NCI-H2081 treated with DMSO at 0.1 percent for 48 hours (cell line): ENCODE results near the gene CYBA.
"Not testable (repeated sequence)": the region's sequence is repeated elsewhere in the genome, so short reads cannot be mapped to it uniquely, and the experiment has no call there.

Source experiments
- DNase-seq: peaks from one replicate; lab custom pipeline; 2025; lab: John Stamatoyannopoulos, UW

Gene CYBA

GRCh38 chr16:88610909-88611812 lies 39.7 kb downstream of the CYBA start:
- no peak for DNase-seq

GRCh38 chr16:88610080-88610479 lies 40.8 kb downstream of the CYBA start:
- no peak for DNase-seq

GRCh38 chr16:88609426-88609825 lies 41.4 kb downstream of the CYBA start:
- DNase-seq = not testable (repeated sequence)

GRCh38 chr16:88608076-88608475 lies 42.8 kb downstream of the CYBA start:
- no peak for DNase-seq

GRCh38 chr16:88606148-88606757 lies 44.6 kb downstream of the CYBA start:
- no peak for DNase-seq

GRCh38 chr16:88605186-88606147 lies 45.4 kb downstream of the CYBA start:
- no peak for DNase-seq

GRCh38 chr16:88602091-88602490 lies 48.8 kb downstream of the CYBA start:
- DNase-seq = no peak

- no peak for DNase-seq
Measured at GRCh38 chr16:88601313-88602036, 49.4 kb downstream of the CYBA start.

GRCh38 chr16:88600539-88600896 lies 50.3 kb downstream of the CYBA start:
- DNase-seq = no peak

- DNase-seq = no peak
Measured at GRCh38 chr16:88599825-88600538, 50.9 kb downstream of the CYBA start.

GRCh38 chr16:88599092-88599733 lies 51.6 kb downstream of the CYBA start:
- DNase-seq = no peak

GRCh38 chr16:88597856-88598491 lies 52.9 kb downstream of the CYBA start:
- no peak for DNase-seq

- DNase-seq = no peak
Measured at GRCh38 chr16:88596483-88596882, 54.4 kb downstream of the CYBA start.

- DNase-seq = no peak
Measured at GRCh38 chr16:88595921-88596320, 54.9 kb downstream of the CYBA start.

- no peak for DNase-seq
Measured at GRCh38 chr16:88595101-88595500, 55.8 kb downstream of the CYBA start.

- DNase-seq = no peak
Measured at GRCh38 chr16:88593910-88594309, 56.9 kb downstream of the CYBA start.

GRCh38 chr16:88593489-88593888 lies 57.4 kb downstream of the CYBA start:
- no peak for DNase-seq
